ENCODE results near the gene SLN. TPM values are rescaled to one million over a fixed set of nuclear protein-coding genes. Genes with fewer than 3 reads are reported as not detected.
"Not testable (repeated sequence)": the region's sequence is repeated elsewhere in the genome, so short reads cannot be mapped to it uniquely, and the experiment has no call there.

The SLN gene
- polyA plus RNA-seq, result 6.1 TPM
- long read RNA-seq, donor 1, transcript SLN-201 (2 exons, 722 nt), result major isoform, 8 of 8 reads
- long read RNA-seq, donor 1, partial matches to known transcripts, result 0 of 8 reads
- long read RNA-seq, donor 1, other reads (novel, unspliced or antisense), result 0 of 8 reads
- long read RNA-seq, donor 2, partial matches to known transcripts, result 0 of 4 reads
- long read RNA-seq, donor 2, other reads (novel, unspliced or antisense), result 0 of 4 reads
- long read RNA-seq, donor 3, result 0 reads
- long read RNA-seq, donor 4, result 0 reads
- long read RNA-seq, donor 5, partial matches to known transcripts, result 0 of 1 reads
- long read RNA-seq, donor 5, other reads (novel, unspliced or antisense), result 0 of 1 reads
- long read RNA-seq, donor 6, transcript SLN-201 (2 exons, 722 nt), result major isoform, 5 of 5 reads
- long read RNA-seq, donor 6, partial matches to known transcripts, result 0 of 5 reads
- long read RNA-seq, donor 6, other reads (novel, unspliced or antisense), result 0 of 5 reads
- long read RNA-seq, donor 7, result 0 reads
- long read RNA-seq, donor 8, transcript SLN-201 (2 exons, 722 nt), result major isoform, 14 of 37 reads
- long read RNA-seq, donor 8, partial matches to known transcripts, result 23 of 37 reads
- long read RNA-seq, donor 8, other reads (novel, unspliced or antisense), result 0 of 37 reads
- long read RNA-seq, donor 9, transcript SLN-201 (2 exons, 722 nt), result major isoform, 5 of 5 reads
- long read RNA-seq, donor 9, partial matches to known transcripts, result 0 of 5 reads
- long read RNA-seq, donor 9, other reads (novel, unspliced or antisense), result 0 of 5 reads
- long read RNA-seq, donor 10, transcript SLN-201 (2 exons, 722 nt), result major isoform, 8 of 8 reads
- long read RNA-seq, donor 10, partial matches to known transcripts, result 0 of 8 reads
- long read RNA-seq, donor 10, other reads (novel, unspliced or antisense), result 0 of 8 reads
- long read RNA-seq, donor 11, transcript SLN-201 (2 exons, 722 nt), result major isoform, 10 of 10 reads
- long read RNA-seq, donor 11, partial matches to known transcripts, result 0 of 10 reads
- long read RNA-seq, donor 11, other reads (novel, unspliced or antisense), result 0 of 10 reads

DNA sequence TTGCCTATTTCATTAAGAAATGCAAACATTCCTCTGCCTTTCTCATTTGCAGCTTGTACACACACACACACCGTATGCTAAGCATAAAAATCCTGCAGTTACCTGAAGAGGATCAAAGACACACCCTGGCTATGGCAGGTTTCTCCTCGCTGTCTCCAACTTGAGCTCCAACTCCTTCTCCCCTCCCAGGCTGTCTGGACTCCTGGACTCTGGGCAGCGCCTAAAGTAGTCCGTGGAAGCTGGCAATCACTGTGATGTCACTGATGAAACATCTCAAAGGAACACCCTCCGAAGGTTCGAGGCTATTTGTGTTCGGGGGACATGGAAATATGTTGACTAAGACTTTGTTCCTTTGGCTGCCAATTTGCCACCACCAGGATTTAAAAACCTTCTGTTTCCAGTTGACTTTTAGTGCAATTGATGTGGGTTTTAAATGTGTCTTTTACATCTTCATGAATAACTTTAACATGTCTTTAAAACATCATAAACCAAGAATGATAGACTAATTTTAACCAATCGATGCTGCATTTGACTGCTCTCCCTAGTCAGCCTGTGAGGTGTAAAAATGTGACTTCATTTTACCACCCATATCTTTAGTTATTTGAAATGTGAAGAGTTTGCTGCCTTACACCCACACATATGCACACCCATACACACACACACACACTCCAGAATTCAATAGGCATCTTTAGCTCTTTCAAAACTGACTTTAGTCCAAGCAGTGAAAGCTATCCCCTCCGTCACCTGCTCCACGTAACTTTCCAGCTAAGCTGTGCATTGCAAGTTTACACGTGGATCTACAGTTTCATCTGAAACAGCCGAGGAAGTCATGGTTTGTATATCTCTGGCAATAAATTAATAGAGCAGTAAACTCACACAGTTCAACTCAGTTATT, at the start of gene SLN:
Gene SLN, minus strand, starts transcription at position 196 of the 895 bp plus-strand sequence.
- H3K36me3 ChIP-seq (ENCODE audit: control insufficient read depth, insufficient read depth, low read length), result no peaks in the 10 kb centered on the region
- no peaks in the 10 kb centered on the region for H3K4me1 ChIP-seq (ENCODE audit: control insufficient read depth, insufficient read depth, low read length)
- peak; percentile 74 to 81 for DNase-seq
- no peaks in the 10 kb centered on the region for H3K9me3 ChIP-seq (ENCODE audit: control insufficient read depth, low read depth, low read length)
- WGBS (ENCODE audit: insufficient coverage, low lambda C conversion rate), result 20% methylated on average over 2 of the region's 12 CpGs
- H3K4me3 ChIP-seq (ENCODE audit: low read length), result no peak within 1 kb of the TSS
- H3K27me3 ChIP-seq (ENCODE audit: control insufficient read depth, insufficient read depth, low read length), result no peaks in the 10 kb centered on the region
- no peak within 1 kb of the TSS for H3K27ac ChIP-seq (ENCODE audit: low read length)

DNA sequence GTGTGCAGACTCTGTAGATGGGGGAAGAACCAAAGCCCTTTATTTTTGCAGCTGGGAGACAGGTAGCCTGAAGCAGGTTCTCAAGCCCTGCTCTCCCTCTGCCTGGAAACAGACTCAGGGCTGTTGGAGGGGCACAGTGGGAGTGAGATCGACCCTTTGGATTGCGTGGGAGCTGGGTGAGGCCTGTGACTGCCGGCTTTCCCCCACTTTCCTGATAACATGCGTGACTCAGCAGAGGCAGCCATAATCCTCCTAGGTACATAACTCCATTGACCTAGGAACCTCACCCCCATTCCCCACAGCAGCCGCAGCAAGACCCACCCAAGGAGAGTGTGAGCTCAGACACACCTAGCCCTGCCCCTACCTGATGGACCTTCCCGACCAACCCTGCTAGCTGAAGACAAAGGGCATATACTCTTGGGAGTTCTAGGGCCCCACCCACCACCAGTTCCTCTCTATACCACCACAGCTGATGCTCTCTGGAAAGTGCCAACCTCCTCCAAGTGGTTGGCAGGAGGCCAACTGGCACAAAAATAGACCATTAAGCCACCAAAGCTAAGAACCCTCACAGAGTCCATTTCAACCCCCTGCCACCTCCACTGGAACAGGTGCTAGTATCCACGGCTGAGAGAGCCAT, 47.0 kb upstream of the SLN start:
- not testable (repeated sequence) for H3K4me1 ChIP-seq (ENCODE audit: control insufficient read depth, insufficient read depth, low read length); H3K4me3 ChIP-seq (ENCODE audit: low read length); H3K27me3 ChIP-seq (ENCODE audit: control insufficient read depth, insufficient read depth, low read length); H3K27ac ChIP-seq (ENCODE audit: low read length); H3K36me3 ChIP-seq (ENCODE audit: control insufficient read depth, insufficient read depth, low read length); H3K9me3 ChIP-seq (ENCODE audit: control insufficient read depth, low read depth, low read length)
- no CpG with 5 or more reads among the region's 7 CpGs for WGBS (ENCODE audit: insufficient coverage, low lambda C conversion rate)
- peak in 1 of 2 donors; percentile 29 for DNase-seq

DNA sequence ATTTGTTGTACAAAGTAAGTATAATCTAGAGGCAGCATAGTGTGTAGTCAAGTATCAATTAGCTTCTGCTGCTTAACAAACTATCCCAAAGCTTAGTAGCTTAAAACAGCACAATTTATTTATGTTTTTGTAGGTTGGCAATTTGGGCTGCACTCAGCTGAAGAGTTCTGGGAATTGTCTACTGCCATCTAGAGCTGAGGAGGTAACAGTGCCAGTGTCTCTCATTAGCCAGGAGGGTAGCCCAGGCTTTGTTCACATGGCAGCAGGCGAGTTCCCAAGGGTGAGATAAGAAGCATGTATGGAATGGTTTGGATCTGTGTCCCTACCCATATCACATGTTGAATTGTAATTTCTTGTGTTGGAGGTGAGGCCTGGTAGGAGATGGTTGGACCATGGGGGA, 45.8 kb upstream of the SLN start:
- DNase-seq, result no peak
- no peaks in the 10 kb centered on the region for H3K36me3 ChIP-seq (ENCODE audit: control insufficient read depth, insufficient read depth, low read length)
- H3K4me1 ChIP-seq (ENCODE audit: control insufficient read depth, insufficient read depth, low read length), result no peaks in the 10 kb centered on the region
- whole genome bisulfite sequencing (ENCODE audit: insufficient coverage, low lambda C conversion rate), result no CpG with 5 or more reads among the region's 1 CpG
- H3K27ac ChIP-seq (ENCODE audit: low read length), result no peak overlapping the region
- no peaks in the 10 kb centered on the region for H3K27me3 ChIP-seq (ENCODE audit: control insufficient read depth, insufficient read depth, low read length)
- H3K9me3 ChIP-seq (ENCODE audit: control insufficient read depth, low read depth, low read length), result no peaks in the 10 kb centered on the region
- no peak overlapping the region for H3K4me3 ChIP-seq (ENCODE audit: low read length)

DNA sequence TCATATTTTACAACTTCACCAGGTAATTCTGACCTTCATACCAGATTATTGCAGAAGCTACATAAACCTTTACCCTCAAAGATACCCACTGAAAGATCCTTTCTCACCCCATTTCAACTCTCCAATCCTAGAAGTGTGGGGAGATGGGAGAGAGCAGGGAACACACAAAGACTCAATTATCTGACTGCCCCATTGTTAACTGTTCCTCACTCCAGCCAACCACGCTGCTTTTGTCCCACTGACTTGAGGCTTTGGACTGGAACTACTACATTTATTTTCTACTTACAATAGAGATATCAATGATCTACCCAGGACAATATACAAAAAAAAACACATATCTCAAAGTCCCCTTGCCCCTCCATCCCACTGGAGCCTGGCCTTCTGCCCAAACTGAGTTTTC, 44.7 kb upstream of the SLN start:
- Histone ChIP-seq H3K36me3 (ENCODE audit: control insufficient read depth, insufficient read depth, low read length) (no peaks in the 10 kb centered on the region), H3K4me3 (ENCODE audit: low read length) (no peak overlapping the region), H3K9me3 (ENCODE audit: control insufficient read depth, low read depth, low read length) (no peaks in the 10 kb centered on the region), H3K4me1 (ENCODE audit: control insufficient read depth, insufficient read depth, low read length) (no peaks in the 10 kb centered on the region), H3K27ac (ENCODE audit: low read length) (no peak overlapping the region), H3K27me3 (ENCODE audit: control insufficient read depth, insufficient read depth, low read length) (no peaks in the 10 kb centered on the region)
- no peak for DNase-seq
- WGBS (ENCODE audit: insufficient coverage, low lambda C conversion rate), result no CpG with 5 or more reads among the region's 1 CpG

DNA sequence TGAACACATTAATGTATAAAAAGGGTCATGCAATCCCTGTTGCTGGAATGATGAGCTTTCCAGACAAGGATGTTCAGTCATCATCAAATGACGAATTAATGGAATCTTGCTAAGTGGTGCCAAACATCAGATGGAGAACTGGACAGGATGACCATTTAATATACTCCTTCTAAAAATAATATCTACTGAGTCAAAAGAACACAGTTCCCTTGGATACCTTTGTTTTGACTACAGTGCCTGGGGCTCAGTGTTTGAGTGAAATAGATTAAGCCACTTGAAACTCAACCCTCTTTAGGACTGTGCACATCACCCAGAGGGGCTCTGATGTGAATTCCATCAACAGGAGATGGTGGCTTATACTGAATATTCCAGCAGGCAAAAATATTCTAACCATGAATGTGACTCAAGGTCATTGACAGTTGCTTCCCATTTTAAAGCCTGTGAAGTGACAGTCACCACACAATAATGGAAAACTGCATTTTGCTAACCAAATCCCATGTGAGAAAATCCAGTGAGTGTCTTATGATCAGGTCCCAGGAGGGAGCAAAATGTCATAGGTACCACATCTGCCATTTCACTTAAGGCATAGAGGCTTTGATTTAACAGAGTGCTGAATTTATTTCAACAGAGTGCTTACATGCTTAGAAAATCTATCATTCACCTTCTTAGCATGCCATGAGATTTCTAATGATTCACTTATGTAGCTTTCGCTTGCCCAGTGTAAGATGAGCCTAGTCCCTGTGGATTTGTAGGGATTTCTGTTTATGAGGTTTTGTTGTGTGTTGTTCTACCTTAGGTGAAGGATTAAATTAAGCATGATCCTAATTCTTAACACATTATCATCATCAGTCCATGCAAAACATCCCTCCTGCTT, 41.3 kb upstream of the SLN start:
- H3K4me3 ChIP-seq (ENCODE audit: low read length), result no peak overlapping the region
- WGBS (ENCODE audit: insufficient coverage, low lambda C conversion rate), result no CpG with 5 or more reads among the region's 2 CpGs
- no peaks in the 10 kb centered on the region for H3K27me3 ChIP-seq (ENCODE audit: control insufficient read depth, insufficient read depth, low read length)
- H3K27ac ChIP-seq (ENCODE audit: low read length), result no peak overlapping the region
- no peaks in the 10 kb centered on the region for H3K36me3 ChIP-seq (ENCODE audit: control insufficient read depth, insufficient read depth, low read length)
- no peak for DNase-seq
- no peaks in the 10 kb centered on the region for H3K4me1 ChIP-seq (ENCODE audit: control insufficient read depth, insufficient read depth, low read length)
- no peaks in the 10 kb centered on the region for H3K9me3 ChIP-seq (ENCODE audit: control insufficient read depth, low read depth, low read length)

DNA sequence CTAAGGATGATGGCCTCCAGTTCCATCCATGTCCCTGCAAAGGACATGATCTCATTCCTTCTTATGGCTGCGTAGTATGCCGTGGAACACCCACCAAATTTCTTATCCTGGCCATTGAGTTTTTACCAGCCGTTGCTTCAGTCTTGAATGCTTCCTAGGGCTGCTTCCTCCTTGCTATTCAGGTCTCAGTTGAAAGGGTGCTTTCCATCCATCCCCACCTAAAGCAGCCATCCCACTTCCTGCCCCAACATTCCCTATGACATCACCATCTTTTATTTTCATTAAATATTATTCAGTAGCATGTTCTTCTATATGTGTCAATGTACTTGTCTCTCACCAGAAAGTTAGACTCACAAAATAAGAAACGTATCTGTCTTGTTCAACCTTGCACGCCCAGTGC, 40.7 kb upstream of the SLN start:
- WGBS (ENCODE audit: insufficient coverage, low lambda C conversion rate), result no CpG with 5 or more reads among the region's 5 CpGs
- Histone ChIP-seq H3K27ac (ENCODE audit: low read length) (no peak overlapping the region), H3K4me3 (ENCODE audit: low read length) (no peak overlapping the region), H3K4me1 (ENCODE audit: control insufficient read depth, insufficient read depth, low read length) (no peaks in the 10 kb centered on the region), H3K27me3 (ENCODE audit: control insufficient read depth, insufficient read depth, low read length) (no peaks in the 10 kb centered on the region), H3K9me3 (ENCODE audit: control insufficient read depth, low read depth, low read length) (no peaks in the 10 kb centered on the region), H3K36me3 (ENCODE audit: control insufficient read depth, insufficient read depth, low read length) (no peaks in the 10 kb centered on the region)
- no peak for DNase-seq

DNA sequence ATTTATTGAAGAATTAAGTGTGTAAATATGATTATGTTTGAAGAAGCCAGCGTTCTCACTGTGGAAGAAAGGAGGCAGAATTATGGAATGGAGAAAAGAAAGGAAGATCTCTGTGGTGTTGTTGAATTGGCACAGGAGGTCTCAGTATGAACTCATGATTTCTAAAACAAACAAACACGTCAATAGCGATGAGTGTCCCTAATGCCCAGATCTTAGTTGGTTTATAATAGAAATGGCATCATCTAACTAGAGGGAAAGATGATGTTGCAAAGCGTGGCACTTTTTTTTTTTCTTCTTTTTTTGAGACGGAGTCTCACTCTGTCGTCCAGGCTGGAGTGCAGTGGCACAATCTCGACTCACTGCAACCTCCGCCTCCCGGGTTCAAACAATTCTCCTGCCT, 39.2 kb upstream of the SLN start:
- no CpG with 5 or more reads among the region's 9 CpGs for WGBS (ENCODE audit: insufficient coverage, low lambda C conversion rate)
- Histone ChIP-seq H3K27ac (ENCODE audit: low read length) (no peak overlapping the region), H3K36me3 (ENCODE audit: control insufficient read depth, insufficient read depth, low read length) (no peaks in the 10 kb centered on the region), H3K9me3 (ENCODE audit: control insufficient read depth, low read depth, low read length) (no peaks in the 10 kb centered on the region), H3K4me1 (ENCODE audit: control insufficient read depth, insufficient read depth, low read length) (no peaks in the 10 kb centered on the region), H3K27me3 (ENCODE audit: control insufficient read depth, insufficient read depth, low read length) (no peaks in the 10 kb centered on the region), H3K4me3 (ENCODE audit: low read length) (no peak overlapping the region)
- no peak for DNase-seq

DNA sequence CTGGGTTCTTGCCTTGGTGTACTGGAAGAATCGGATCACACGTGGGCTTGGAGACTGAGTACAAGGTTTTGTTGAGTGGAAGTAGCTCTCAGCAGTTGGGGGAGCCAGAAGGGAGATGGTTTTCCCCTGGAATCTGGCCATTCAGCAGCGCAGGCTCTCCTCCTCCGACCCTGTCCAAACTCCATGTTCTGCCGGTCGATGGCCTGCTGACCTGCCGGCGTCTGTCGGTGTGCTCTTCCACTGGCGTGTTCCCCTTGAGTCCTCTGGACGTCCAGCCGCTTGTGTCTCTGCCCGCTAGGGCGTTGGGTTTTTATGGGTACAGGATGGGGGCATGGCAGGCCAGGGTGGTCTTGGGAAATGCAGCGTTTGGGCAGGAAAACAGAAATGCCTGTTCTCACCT, 38.5 kb upstream of the SLN start:
- Histone ChIP-seq H3K36me3 (ENCODE audit: control insufficient read depth, insufficient read depth, low read length) (no peaks in the 10 kb centered on the region), H3K27me3 (ENCODE audit: control insufficient read depth, insufficient read depth, low read length) (no peaks in the 10 kb centered on the region), H3K4me1 (ENCODE audit: control insufficient read depth, insufficient read depth, low read length) (no peaks in the 10 kb centered on the region), H3K9me3 (ENCODE audit: control insufficient read depth, low read depth, low read length) (no peaks in the 10 kb centered on the region), H3K4me3 (ENCODE audit: low read length) (no peak overlapping the region), H3K27ac (ENCODE audit: low read length) (no peak overlapping the region)
- no CpG with 5 or more reads among the region's 15 CpGs for WGBS (ENCODE audit: insufficient coverage, low lambda C conversion rate)
- no peak for DNase-seq

DNA sequence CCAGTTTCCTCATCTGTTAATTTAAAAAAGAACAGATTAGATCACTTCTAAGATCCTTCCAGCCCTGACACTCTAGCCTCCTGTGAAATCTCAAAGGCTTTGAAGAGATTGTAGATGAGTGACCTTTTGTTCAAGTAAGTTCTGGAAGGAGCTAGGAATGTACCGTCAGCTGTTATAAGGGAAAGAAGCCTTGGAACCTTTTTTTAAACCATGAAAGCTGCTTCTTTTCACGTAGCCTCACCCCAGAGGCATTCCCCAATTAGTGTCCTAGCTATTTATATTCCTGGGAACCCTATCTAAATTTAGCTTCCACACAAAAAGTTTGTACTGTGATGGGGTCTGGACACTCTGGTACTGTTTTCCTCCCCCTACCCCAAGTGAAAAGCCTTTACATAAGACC, 35.8 kb upstream of the SLN start:
- no peak overlapping the region for H3K27ac ChIP-seq (ENCODE audit: low read length)
- DNase-seq, result no peak
- no peaks in the 10 kb centered on the region for H3K36me3 ChIP-seq (ENCODE audit: control insufficient read depth, insufficient read depth, low read length)
- no CpG with 5 or more reads among the region's 2 CpGs for WGBS (ENCODE audit: insufficient coverage, low lambda C conversion rate)
- no peaks in the 10 kb centered on the region for H3K4me1 ChIP-seq (ENCODE audit: control insufficient read depth, insufficient read depth, low read length)
- H3K27me3 ChIP-seq (ENCODE audit: control insufficient read depth, insufficient read depth, low read length), result no peaks in the 10 kb centered on the region
- no peaks in the 10 kb centered on the region for H3K9me3 ChIP-seq (ENCODE audit: control insufficient read depth, low read depth, low read length)
- H3K4me3 ChIP-seq (ENCODE audit: low read length), result no peak overlapping the region

Measured in large intestine (tissue), 12 donors.